Measurements from ENCODE around the gene HNF1B. TPM values are rescaled to one million over a fixed set of nuclear protein-coding genes. Genes with fewer than 3 reads are reported as not detected.

The HNF1B gene
- total RNA-seq, 2 experiments from 2014 or later = 0.30 TPM; not detected in 1

- H3K36me3 Mint-ChIP-seq = no peaks in the 10 kb centered on the region
- no peak for ATAC-seq (ENCODE audit: low read depth)
- H3K4me3 Mint-ChIP-seq = no peak overlapping the region
- POLR2A ChIA-PET = interaction anchor here (1.3 kb wide), 1 partner anchor 8 kb away, joined by 4 read pairs; no protein-coding TSS in a partner anchor
- DNase-seq = no peak
- H3K4me1 Mint-ChIP-seq = peaks cover 28% of the 10 kb centered on the region
- peaks cover 5% of the 10 kb centered on the region for H3K27me3 Mint-ChIP-seq
- H3K27ac Mint-ChIP-seq = no peak overlapping the region
- H3K9me3 Mint-ChIP-seq = no peaks in the 10 kb centered on the region
These were observed 28.1 kb upstream of the HNF1B start for GRCh38 chr17:37772982-37773381.

GRCh38 chr17:37770631-37771518 lies 26.0 kb upstream of the HNF1B start:
- H3K27ac Mint-ChIP-seq = peak overlapping the region; percentile 22
- no peaks in the 10 kb centered on the region for H3K36me3 Mint-ChIP-seq
- peaks cover 13% of the 10 kb centered on the region for H3K27me3 Mint-ChIP-seq
- no peaks in the 10 kb centered on the region for H3K9me3 Mint-ChIP-seq
- H3K4me1 Mint-ChIP-seq = peaks cover 25% of the 10 kb centered on the region
- H3K4me3 Mint-ChIP-seq = no peak overlapping the region
- ATAC-seq (ENCODE audit: low read depth) = no peak
- DNase-seq = peak; percentile 55
- POLR2A ChIA-PET = no interaction called here

- peaks cover 20% of the 10 kb centered on the region for H3K27me3 Mint-ChIP-seq
- no peak overlapping the region for H3K27ac Mint-ChIP-seq
- POLR2A ChIA-PET = no interaction called here
- no peaks in the 10 kb centered on the region for H3K9me3 Mint-ChIP-seq
- H3K36me3 Mint-ChIP-seq = no peaks in the 10 kb centered on the region
- H3K4me1 Mint-ChIP-seq = peaks cover 28% of the 10 kb centered on the region
- ATAC-seq (ENCODE audit: low read depth) = no peak
- H3K4me3 Mint-ChIP-seq = no peak overlapping the region
- DNase-seq = no peak
These were observed 24.2 kb upstream of the HNF1B start for GRCh38 chr17:37769050-37769449.

GRCh38 chr17:37768438-37768837 lies 23.6 kb upstream of the HNF1B start:
- ATAC-seq (ENCODE audit: low read depth) = no peak
- Mint-ChIP-seq H3K4me3 (no peak overlapping the region), H3K36me3 (no peaks in the 10 kb centered on the region), H3K9me3 (no peaks in the 10 kb centered on the region), H3K4me1 (peaks cover 25% of the 10 kb centered on the region), H3K27me3 (peaks cover 23% of the 10 kb centered on the region), H3K27ac (no peak overlapping the region)
- POLR2A ChIA-PET = no interaction called here
- no peak for DNase-seq

GRCh38 chr17:37766971-37767370 lies 22.1 kb upstream of the HNF1B start:
- H3K9me3 Mint-ChIP-seq = no peaks in the 10 kb centered on the region
- peaks cover 1% of the 10 kb centered on the region for H3K36me3 Mint-ChIP-seq
- H3K27me3 Mint-ChIP-seq = peaks cover 31% of the 10 kb centered on the region
- H3K4me1 Mint-ChIP-seq = peaks cover 23% of the 10 kb centered on the region
- POLR2A ChIA-PET = no interaction called here
- no peak for DNase-seq
- H3K27ac Mint-ChIP-seq = peak overlapping the region; percentile 15
- ATAC-seq (ENCODE audit: low read depth) = no peak
- H3K4me3 Mint-ChIP-seq = no peak overlapping the region

- H3K4me1 Mint-ChIP-seq = peaks cover 24% of the 10 kb centered on the region
- POLR2A ChIA-PET = interaction anchor here (0.9 kb wide), 1 partner anchor 69 kb away, joined by 4 read pairs; no protein-coding TSS in a partner anchor
- peak overlapping the region; percentile 59 for H3K4me3 Mint-ChIP-seq
- H3K9me3 Mint-ChIP-seq = no peaks in the 10 kb centered on the region
- ATAC-seq (ENCODE audit: low read depth) (no peak), DNase-seq (no peak)
- no peak overlapping the region for H3K27ac Mint-ChIP-seq
- H3K27me3 Mint-ChIP-seq = peaks cover 35% of the 10 kb centered on the region
- H3K36me3 Mint-ChIP-seq = peaks cover 1% of the 10 kb centered on the region
These were observed 19.5 kb upstream of the HNF1B start for GRCh38 chr17:37764383-37764782.

GRCh38 chr17:37762666-37763065 lies 17.8 kb upstream of the HNF1B start:
- Mint-ChIP-seq H3K27ac (no peak overlapping the region), H3K27me3 (peaks cover 42% of the 10 kb centered on the region), H3K4me3 (no peak overlapping the region), H3K9me3 (no peaks in the 10 kb centered on the region), H3K4me1 (peaks cover 24% of the 10 kb centered on the region), H3K36me3 (peaks cover 1% of the 10 kb centered on the region)
- DNase-seq (no peak), ATAC-seq (ENCODE audit: low read depth) (no peak)
- POLR2A ChIA-PET = no interaction called here

GRCh38 chr17:37761961-37762360 lies 17.1 kb upstream of the HNF1B start:
- ATAC-seq (ENCODE audit: low read depth) (no peak), DNase-seq (no peak)
- POLR2A ChIA-PET = no interaction called here
- Mint-ChIP-seq H3K36me3 (peaks cover 1% of the 10 kb centered on the region), H3K27me3 (peaks cover 42% of the 10 kb centered on the region), H3K4me1 (peaks cover 24% of the 10 kb centered on the region), H3K4me3 (no peak overlapping the region), H3K9me3 (no peaks in the 10 kb centered on the region), H3K27ac (no peak overlapping the region)

- Mint-ChIP-seq H3K27me3 (peaks cover 42% of the 10 kb centered on the region), H3K9me3 (no peaks in the 10 kb centered on the region), H3K27ac (no peak overlapping the region), H3K36me3 (peaks cover 1% of the 10 kb centered on the region), H3K4me1 (peaks cover 24% of the 10 kb centered on the region), H3K4me3 (peak overlapping the region; percentile 33)
- POLR2A ChIA-PET = no interaction called here
- DNase-seq (no peak), ATAC-seq (ENCODE audit: low read depth) (peak; percentile 34)
These were observed 16.2 kb upstream of the HNF1B start for GRCh38 chr17:37761059-37761458.

- H3K36me3 Mint-ChIP-seq = peaks cover 1% of the 10 kb centered on the region
- H3K9me3 Mint-ChIP-seq = no peaks in the 10 kb centered on the region
- no peak for DNase-seq
- ATAC-seq (ENCODE audit: low read depth) = no peak
- H3K4me3 Mint-ChIP-seq = no peak overlapping the region
- H3K27me3 Mint-ChIP-seq = peaks cover 34% of the 10 kb centered on the region
- POLR2A ChIA-PET = no interaction called here
- peaks cover 9% of the 10 kb centered on the region for H3K4me1 Mint-ChIP-seq
- H3K27ac Mint-ChIP-seq = no peak overlapping the region
These were observed 14.3 kb upstream of the HNF1B start for GRCh38 chr17:37759014-37759637.

GRCh38 chr17:37756051-37756450 lies 11.2 kb upstream of the HNF1B start:
- peaks cover 8% of the 10 kb centered on the region for H3K4me1 Mint-ChIP-seq
- no peak overlapping the region for H3K27ac Mint-ChIP-seq
- no peak for ATAC-seq (ENCODE audit: low read depth)
- DNase-seq = no peak
- peaks cover 32% of the 10 kb centered on the region for H3K27me3 Mint-ChIP-seq
- POLR2A ChIA-PET = no interaction called here
- H3K4me3 Mint-ChIP-seq = no peak overlapping the region
- H3K36me3 Mint-ChIP-seq = no peaks in the 10 kb centered on the region
- H3K9me3 Mint-ChIP-seq = no peaks in the 10 kb centered on the region

- ATAC-seq (ENCODE audit: low read depth) (no peak), DNase-seq (no peak)
- Mint-ChIP-seq H3K36me3 (no peaks in the 10 kb centered on the region), H3K27me3 (peaks cover 36% of the 10 kb centered on the region), H3K4me3 (no peak overlapping the region), H3K4me1 (peaks cover 8% of the 10 kb centered on the region), H3K9me3 (no peaks in the 10 kb centered on the region), H3K27ac (no peak overlapping the region)
- POLR2A ChIA-PET = no interaction called here
These were observed 10.6 kb upstream of the HNF1B start for GRCh38 chr17:37755455-37755854.

GRCh38 chr17:37754363-37754762 lies 9.5 kb upstream of the HNF1B start:
- H3K27me3 Mint-ChIP-seq = peaks cover 35% of the 10 kb centered on the region
- H3K4me1 Mint-ChIP-seq = peaks cover 8% of the 10 kb centered on the region
- no peak overlapping the region for H3K27ac Mint-ChIP-seq
- ATAC-seq (ENCODE audit: low read depth) (no peak), DNase-seq (no peak)
- no peaks in the 10 kb centered on the region for H3K9me3 Mint-ChIP-seq
- H3K4me3 Mint-ChIP-seq = no peak overlapping the region
- POLR2A ChIA-PET = no interaction called here
- H3K36me3 Mint-ChIP-seq = no peaks in the 10 kb centered on the region

GRCh38 chr17:37752482-37752881 lies 7.6 kb upstream of the HNF1B start:
- H3K4me3 Mint-ChIP-seq = no peak overlapping the region
- H3K27ac Mint-ChIP-seq = no peak overlapping the region
- ATAC-seq (ENCODE audit: low read depth) (no peak), DNase-seq (no peak)
- peaks cover 8% of the 10 kb centered on the region for H3K4me1 Mint-ChIP-seq
- H3K9me3 Mint-ChIP-seq = no peaks in the 10 kb centered on the region
- no peaks in the 10 kb centered on the region for H3K36me3 Mint-ChIP-seq
- POLR2A ChIA-PET = no interaction called here
- H3K27me3 Mint-ChIP-seq = peaks cover 38% of the 10 kb centered on the region

All from activated naive CD8-positive, alpha-beta T cell treated with anti-CD3 and anti-CD28 coated beads, Interleukin-2, amount 10 ng/mL, durations not matched to agents 7 days and 5 days (primary cell).